ENCODE measurements around the gene CACNG1. TPM values are rescaled to one million over a fixed set of nuclear protein-coding genes. Genes with fewer than 3 reads are reported as not detected.

The CACNG1 gene
- total and polyA plus RNA-seq, 2 experiments from 2014 or later, result not detected

GRCh38 chr17:67044940-67045339 is 586 bp downstream of the CACNG1 start:
- WGBS (ENCODE audit: low lambda C conversion rate, missing lambda C conversion rate), result 84% methylated on average over 5 of the region's 5 CpGs
- TF ChIP-seq EZH2 (IDR thresholded peaks at IDR 0.05; ENCODE audit: borderline replicate concordance), result no peak
- TF ChIP-seq CTCF (IDR thresholded peaks at IDR 0.05; ENCODE audit: poor library complexity), result no peak
- TF ChIP-seq EZH2phosphoT487 (IDR thresholded peaks at IDR 0.05; ENCODE audit: low read depth, severe bottlenecking, unreplicated experiment), result no peak
- no peaks in the 10 kb centered on the region for H3K27me3 ChIP-seq
- peaks cover 11% of the 10 kb centered on the region for H3K9me3 ChIP-seq (ENCODE audit: low read depth)
- H3K79me2 ChIP-seq, result no peaks in the 10 kb centered on the region
- DNase-seq (ENCODE audit: low spot score), result no peak
- H3K4me2 ChIP-seq, result no peak overlapping the region
- H3K36me3 ChIP-seq (replicated peaks; ENCODE audit: insufficient read depth, low read depth), result no peaks in the 10 kb centered on the region
- no peaks in the 10 kb centered on the region for H3K4me1 ChIP-seq (ENCODE audit: insufficient read depth)
- no peaks in the 10 kb centered on the region for H3K9me2 ChIP-seq (replicated peaks; ENCODE audit: insufficient read depth)
- no peak overlapping the region for H3K4me3 ChIP-seq
- no peak overlapping the region for H3K27ac ChIP-seq
- H4K20me1 ChIP-seq (ENCODE audit: insufficient read depth, poor library complexity, severe bottlenecking), result no peaks in the 10 kb centered on the region
- H2AFZ ChIP-seq, result no peak overlapping the region

GRCh38 chr17:67046398-67046797 is 2.0 kb downstream of the CACNG1 start:
- Histone ChIP-seq H3K9me2 (replicated peaks; ENCODE audit: insufficient read depth) (no peaks in the 10 kb centered on the region), H3K4me3 (no peak overlapping the region), H3K36me3 (replicated peaks; ENCODE audit: insufficient read depth, low read depth) (no peaks in the 10 kb centered on the region), H3K79me2 (no peaks in the 10 kb centered on the region), H3K4me2 (no peak overlapping the region), H4K20me1 (ENCODE audit: insufficient read depth, poor library complexity, severe bottlenecking) (no peaks in the 10 kb centered on the region), H2AFZ (no peak overlapping the region), H3K4me1 (ENCODE audit: insufficient read depth) (no peaks in the 10 kb centered on the region), H3K27ac (no peak overlapping the region), H3K27me3 (no peaks in the 10 kb centered on the region), H3K9me3 (ENCODE audit: low read depth) (peaks cover 11% of the 10 kb centered on the region)
- TF ChIP-seq EZH2 (IDR thresholded peaks at IDR 0.05; ENCODE audit: borderline replicate concordance) (no peak), EZH2phosphoT487 (IDR thresholded peaks at IDR 0.05; ENCODE audit: low read depth, severe bottlenecking, unreplicated experiment) (no peak), CTCF (IDR thresholded peaks at IDR 0.05; ENCODE audit: poor library complexity) (no peak)
- DNase-seq (ENCODE audit: low spot score), result no peak
- 90% methylated on average over 4 of the region's 4 CpGs for WGBS (ENCODE audit: low lambda C conversion rate, missing lambda C conversion rate)

GRCh38 chr17:67047382-67047781 is 3.0 kb downstream of the CACNG1 start:
- WGBS (ENCODE audit: low lambda C conversion rate, missing lambda C conversion rate), result 70% methylated on average over 1 of the region's 1 CpG
- Histone ChIP-seq H3K4me2 (no peak overlapping the region), H3K4me1 (ENCODE audit: insufficient read depth) (no peaks in the 10 kb centered on the region), H3K9me3 (ENCODE audit: low read depth) (peaks cover 11% of the 10 kb centered on the region), H3K27ac (no peak overlapping the region), H2AFZ (no peak overlapping the region), H4K20me1 (ENCODE audit: insufficient read depth, poor library complexity, severe bottlenecking) (no peaks in the 10 kb centered on the region), H3K36me3 (replicated peaks; ENCODE audit: insufficient read depth, low read depth) (no peaks in the 10 kb centered on the region), H3K4me3 (no peak overlapping the region), H3K27me3 (no peaks in the 10 kb centered on the region), H3K9me2 (replicated peaks; ENCODE audit: insufficient read depth) (no peaks in the 10 kb centered on the region), H3K79me2 (no peaks in the 10 kb centered on the region)
- TF ChIP-seq CTCF (IDR thresholded peaks at IDR 0.05; ENCODE audit: poor library complexity), result no peak
- no peak for TF ChIP-seq EZH2phosphoT487 (IDR thresholded peaks at IDR 0.05; ENCODE audit: low read depth, severe bottlenecking, unreplicated experiment)
- TF ChIP-seq EZH2 (IDR thresholded peaks at IDR 0.05; ENCODE audit: borderline replicate concordance), result no peak
- no peak for DNase-seq (ENCODE audit: low spot score)

Measured in hepatocyte (in vitro differentiated cells).